HCT116 (cell line): ENCODE data around the gene NEURL1B. TPM values are rescaled to one million over a fixed set of nuclear protein-coding genes. Genes with fewer than 3 reads are reported as not detected.

Source experiments
- ATAC-seq: fragments of 200-7000 bp; cut with Tn5 transposase; 2 replicates; pipeline ENCODE4 v1.9.1; 2020; ENCODE audit warnings: mild to moderate bottlenecking, moderate library complexity
- BruUV-seq: library from RNA; stranded (reverse); fragments of 400-500 nt; replicated peaks from 2 replicates; lab custom pipeline; 2021; lab: Mats Ljungman, UMichigan
- CTCF ChIA-PET: fragments of 300-600 bp; sonication (Branson Sonifier 250); formaldehyde crosslinking; loops from one replicate; lab custom pipeline; 2021; ENCODE audit warnings: antibody characterized with exemption; lab: Charles Lee
- POLR2A ChIA-PET: fragments of 300-600, 350-600 bp; sonication (Branson Sonifier 250); formaldehyde crosslinking; loops from one replicate; lab custom pipeline; 2021; ENCODE audit warnings: antibody characterized with exemption; lab: Charles Lee
- RAD21 ChIA-PET, 2 experiments: fragments of 300-600 bp; sonication (Branson Sonifier 250); formaldehyde crosslinking; loops; one replicate each; lab custom pipeline; 2023; ENCODE audit warnings: low total read pairs in 2 of 2; ENCODE audit not compliant: uncharacterized antibody in 2 of 2, unreplicated experiment in 2 of 2, low non-redundant PET in 1 of 2; lab: Charles Lee
- DNase-seq: peaks from one replicate; pipeline ENCODE4 v3.0.0-alpha.2; 2010; ENCODE audit warnings: low read depth, low spot score
- H2AFZ ChIP-seq: fragments of 200-600 bp; shearing (Covaris generic), sonication (generic); 2 replicates; pipeline ENCODE4 v1.6.1; 2017; ENCODE audit warnings: low read depth, mixed run types, mixed read lengths, antibody characterized with exemption, low read length; ENCODE audit not compliant: poor library complexity, severe bottlenecking
- H3K27ac ChIP-seq: 2 replicates; pipeline ENCODE4 v1.5.1; 2012; ENCODE audit warnings: low read depth, low read length
- H3K27me3 ChIP-seq: fragments of 200-600 bp; sonication (generic); 2 replicates; pipeline ENCODE4 v1.6.1; 2016; ENCODE audit warnings: mixed run types, low read length, mixed read lengths; ENCODE audit not compliant: insufficient read depth
- H3K36me3 ChIP-seq, 2 experiments: fragments of 200-500 bp in 1 of 2; fragments of 200-600 bp in 1 of 2; sonication (Bioruptor generic) in 1 of 2; sonication (generic) in 1 of 2; 2 replicates each; pipeline versions ENCODE4 v1.5.1 to v1.6.1; 2014 to 2016; ENCODE audit warnings: low read length in 2 of 2, inconsistent platforms in 1 of 2, mixed read lengths in 1 of 2, mixed run types in 1 of 2; ENCODE audit not compliant: insufficient read depth in 2 of 2, control insufficient read depth in 1 of 2
- H3K4me1 ChIP-seq, 2 experiments: fragments of 200-600 bp in 1 of 2; sonication (generic) in 1 of 2; 2 replicates each; pipeline versions ENCODE4 v1.5.1 to v1.6.1; 2012 to 2017; ENCODE audit warnings: low read length in 2 of 2, inconsistent platforms in 1 of 2, mild to moderate bottlenecking in 1 of 2, mixed read lengths in 1 of 2, mixed run types in 1 of 2, moderate library complexity in 1 of 2; ENCODE audit not compliant: insufficient read depth in 2 of 2, control insufficient read depth in 1 of 2
- H3K4me2 ChIP-seq: fragments of 200-600 bp; sonication (generic); 2 replicates; pipeline ENCODE4 v1.6.1; 2017; ENCODE audit warnings: mixed run types, low read length, mixed read lengths
- H3K4me3 ChIP-seq, 2 experiments: fragments of 200-600 bp in 1 of 2; sonication (generic) in 1 of 2; replicated peaks in 1 of 2; 2 replicates each; pipeline ENCODE4 v1.5.1; 2011 to 2016; ENCODE audit warnings: low read length in 2 of 2, control low read depth in 1 of 2, low read depth in 1 of 2, mild to moderate bottlenecking in 1 of 2, mixed read lengths in 1 of 2, mixed run types in 1 of 2
- H3K79me2 ChIP-seq: fragments of 200-600 bp; sonication (generic); 2 replicates; pipeline ENCODE4 v1.6.1; 2017; ENCODE audit warnings: mild to moderate bottlenecking, mixed run types, low read length, moderate library complexity, mixed read lengths; ENCODE audit not compliant: insufficient read depth
- H3K9ac ChIP-seq: fragments of 200-600 bp; sonication (generic); 2 replicates; pipeline ENCODE4 v1.6.1; 2016; ENCODE audit warnings: low read length, mixed read lengths
- H3K9me2 ChIP-seq: fragments of 200-600 bp; sonication (generic), shearing (Covaris generic); 2 replicates; pipeline ENCODE4 v1.6.1; 2017; ENCODE audit warnings: mixed run types, mild to moderate bottlenecking, moderate library complexity; ENCODE audit not compliant: insufficient read depth
- H3K9me3 ChIP-seq, 2 experiments: fragments of 200-500 bp in 1 of 2; fragments of 200-600 bp in 1 of 2; sonication (Bioruptor generic) in 1 of 2; sonication (generic) in 1 of 2; 2 replicates each; pipeline ENCODE4 v1.6.1; 2014 to 2017; ENCODE audit warnings: low read length in 2 of 2, mixed read lengths in 2 of 2, inconsistent platforms in 1 of 2, low read depth in 1 of 2, mild to moderate bottlenecking in 1 of 2, mixed run types in 1 of 2, moderate library complexity in 1 of 2; ENCODE audit not compliant: control insufficient read depth in 1 of 2, insufficient read depth in 1 of 2
- H4K20me1 ChIP-seq: fragments of 200-600 bp; sonication (generic), shearing (Covaris generic); 2 replicates; pipeline ENCODE4 v1.6.1; 2017; ENCODE audit warnings: mixed run types, mild to moderate bottlenecking, moderate library complexity; ENCODE audit not compliant: insufficient read depth
- CBX3 ChIP-seq: IDR thresholded peaks from 2 replicates; pipeline ENCODE4 v1.6.1; 2012; ENCODE audit warnings: low read depth
- EGR1 ChIP-seq: IDR thresholded peaks from 2 replicates; pipeline ENCODE4 v1.6.1; 2012; ENCODE audit warnings: low read depth
- ELF1 ChIP-seq: IDR thresholded peaks from 2 replicates; pipeline ENCODE4 v1.6.1; 2012; ENCODE audit warnings: low read depth, borderline replicate concordance
- EZH2 ChIP-seq: fragments of 200-600 bp; sonication (generic); IDR thresholded peaks from 2 replicates; pipeline ENCODE4 v1.6.1; 2017; ENCODE audit warnings: antibody characterized with exemption, mixed run types
- EZH2phosphoT487 ChIP-seq: fragments of 200-600 bp; IDR thresholded peaks from 2 replicates; pipeline ENCODE4 v1.6.1; 2018; ENCODE audit warnings: antibody characterized with exemption, borderline replicate concordance
- FOSL1 ChIP-seq: IDR thresholded peaks from 2 replicates; pipeline ENCODE4 v1.6.1; 2012; ENCODE audit warnings: low read depth
- JUND ChIP-seq: IDR thresholded peaks from 2 replicates; pipeline ENCODE4 v1.6.1; 2012
- POLR2A ChIP-seq: IDR thresholded peaks from 2 replicates; pipeline ENCODE4 v1.7.0; 2011; ENCODE audit warnings: borderline replicate concordance; ENCODE audit not compliant: insufficient read depth, insufficient read length; ENCODE audit errors: extremely low read depth
- RAD21 ChIP-seq: IDR thresholded peaks from 2 replicates; pipeline ENCODE4 v1.6.1; 2012; ENCODE audit warnings: low read depth, mild to moderate bottlenecking
- SP1 ChIP-seq: IDR thresholded peaks from 2 replicates; pipeline ENCODE4 v1.6.1; 2012; ENCODE audit warnings: low read depth
- SRF ChIP-seq: IDR thresholded peaks from 2 replicates; pipeline ENCODE4 v1.6.1; 2012; ENCODE audit warnings: low read depth
- TCF7L2 ChIP-seq: IDR thresholded peaks from 2 replicates; pipeline ENCODE4 v1.7.0; 2011; ENCODE audit warnings: borderline replicate concordance, inconsistent platforms; ENCODE audit not compliant: insufficient read depth, insufficient read length; ENCODE audit errors: extremely low read depth
- YY1 ChIP-seq: IDR thresholded peaks from 2 replicates; pipeline ENCODE4 v1.6.1; 2011; ENCODE audit warnings: low read length, low read depth, moderate library complexity, mild to moderate bottlenecking; ENCODE audit not compliant: insufficient replicate concordance; ENCODE audit errors: extremely low read depth
- ZNF274 ChIP-seq: fragments of 200-500 bp; sonication (Bioruptor generic); IDR thresholded peaks from 2 replicates; pipeline ENCODE4 v1.6.1; 2014; ENCODE audit warnings: mild to moderate bottlenecking, low read depth, low read length, inconsistent platforms
- intact Hi-C: fragments of 100-400 bp; cut with micrococcal nuclease; formaldehyde crosslinking; loops from 2 replicates; pipeline ENCODE4 v1.10.0; 2022
- total RNA-seq: library from RNA; stranded (reverse); gene quantifications from one replicate; pipeline ENCODE4 v1.2.1, GENCODE V29; 2021; ENCODE audit not compliant: unreplicated experiment
- TF ChIP-seq, protein P1 (sequence below): IDR thresholded peaks from 2 replicates; pipeline ENCODE4 v1.6.1; 2011; ENCODE audit warnings: mild to moderate bottlenecking, low read length, moderate library complexity; ENCODE audit not compliant: insufficient replicate concordance; ENCODE audit errors: extremely low read depth
- TF ChIP-seq, protein P2 (sequence below), 3 experiments: fragments of 200-600 bp in 1 of 3; sonication (generic) in 1 of 3; IDR thresholded peaks in 2 of 3; conservative IDR thresholded peaks in 1 of 3; 2 replicates each; pipeline ENCODE4 v1.5.1; 2012 to 2017; ENCODE audit warnings: low read depth in 2 of 3, low read length in 2 of 3, antibody characterized with exemption in 1 of 3, borderline replicate concordance in 1 of 3, control low read depth in 1 of 3, mild to moderate bottlenecking in 1 of 3, mixed read lengths in 1 of 3, mixed run types in 1 of 3, moderate library complexity in 1 of 3; ENCODE audit not compliant: insufficient read depth in 1 of 3
- TF ChIP-seq, protein P3 (sequence below): IDR thresholded peaks from 2 replicates; pipeline ENCODE4 v1.6.1; 2012
- TF ChIP-seq, protein P4 (sequence below): IDR thresholded peaks from 2 replicates; pipeline ENCODE4 v1.6.1; 2012
- TF ChIP-seq, protein P5 (sequence below): IDR thresholded peaks from 2 replicates; pipeline ENCODE4 v1.6.1; 2012; ENCODE audit warnings: low read depth

Gene NEURL1B
- total RNA-seq, 1 experiment from 2014 or later = 5.8 TPM

DNA sequence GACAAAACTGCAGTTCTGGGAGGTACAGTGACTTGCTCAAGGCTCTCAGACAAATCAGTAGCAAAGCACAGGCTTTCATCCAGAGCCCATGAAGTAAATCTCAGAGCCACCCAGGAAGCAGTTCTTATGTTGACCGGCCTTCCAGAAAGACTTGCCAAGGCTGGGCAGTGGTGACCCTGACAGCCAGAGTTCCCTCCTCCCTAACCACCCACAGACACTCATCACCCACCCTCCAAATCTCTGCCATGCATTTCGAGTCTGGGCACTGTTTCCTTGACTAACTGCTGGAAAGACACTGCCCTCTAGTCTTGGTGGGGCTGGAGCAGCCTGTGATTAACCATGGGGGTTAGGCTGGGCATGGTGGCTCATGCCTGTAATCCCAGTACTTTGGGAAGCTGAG, 21.5 kb downstream of the NEURL1B start:
- POLR2A ChIA-PET = no interaction called here
- no peak for TF ChIP-seq ELF1
- TF ChIP-seq TCF7L2 = no peak
- TF ChIP-seq, protein P1, sequence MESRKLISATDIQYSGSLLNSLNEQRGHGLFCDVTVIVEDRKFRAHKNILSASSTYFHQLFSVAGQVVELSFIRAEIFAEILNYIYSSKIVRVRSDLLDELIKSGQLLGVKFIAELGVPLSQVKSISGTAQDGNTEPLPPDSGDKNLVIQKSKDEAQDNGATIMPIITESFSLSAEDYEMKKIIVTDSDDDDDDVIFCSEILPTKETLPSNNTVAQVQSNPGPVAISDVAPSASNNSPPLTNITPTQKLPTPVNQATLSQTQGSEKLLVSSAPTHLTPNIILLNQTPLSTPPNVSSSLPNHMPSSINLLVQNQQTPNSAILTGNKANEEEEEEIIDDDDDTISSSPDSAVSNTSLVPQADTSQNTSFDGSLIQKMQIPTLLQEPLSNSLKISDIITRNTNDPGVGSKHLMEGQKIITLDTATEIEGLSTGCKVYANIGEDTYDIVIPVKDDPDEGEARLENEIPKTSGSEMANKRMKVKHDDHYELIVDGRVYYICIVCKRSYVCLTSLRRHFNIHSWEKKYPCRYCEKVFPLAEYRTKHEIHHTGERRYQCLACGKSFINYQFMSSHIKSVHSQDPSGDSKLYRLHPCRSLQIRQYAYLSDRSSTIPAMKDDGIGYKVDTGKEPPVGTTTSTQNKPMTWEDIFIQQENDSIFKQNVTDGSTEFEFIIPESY = no peak
- no peak for TF ChIP-seq YY1
- no peak for TF ChIP-seq RAD21
- TF ChIP-seq, protein P2, sequence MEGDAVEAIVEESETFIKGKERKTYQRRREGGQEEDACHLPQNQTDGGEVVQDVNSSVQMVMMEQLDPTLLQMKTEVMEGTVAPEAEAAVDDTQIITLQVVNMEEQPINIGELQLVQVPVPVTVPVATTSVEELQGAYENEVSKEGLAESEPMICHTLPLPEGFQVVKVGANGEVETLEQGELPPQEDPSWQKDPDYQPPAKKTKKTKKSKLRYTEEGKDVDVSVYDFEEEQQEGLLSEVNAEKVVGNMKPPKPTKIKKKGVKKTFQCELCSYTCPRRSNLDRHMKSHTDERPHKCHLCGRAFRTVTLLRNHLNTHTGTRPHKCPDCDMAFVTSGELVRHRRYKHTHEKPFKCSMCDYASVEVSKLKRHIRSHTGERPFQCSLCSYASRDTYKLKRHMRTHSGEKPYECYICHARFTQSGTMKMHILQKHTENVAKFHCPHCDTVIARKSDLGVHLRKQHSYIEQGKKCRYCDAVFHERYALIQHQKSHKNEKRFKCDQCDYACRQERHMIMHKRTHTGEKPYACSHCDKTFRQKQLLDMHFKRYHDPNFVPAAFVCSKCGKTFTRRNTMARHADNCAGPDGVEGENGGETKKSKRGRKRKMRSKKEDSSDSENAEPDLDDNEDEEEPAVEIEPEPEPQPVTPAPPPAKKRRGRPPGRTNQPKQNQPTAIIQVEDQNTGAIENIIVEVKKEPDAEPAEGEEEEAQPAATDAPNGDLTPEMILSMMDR (IDR thresholded peaks at IDR 0.05 in 2 of 3, conservative IDR thresholded peaks at IDR 0.05 in 1 of 3; ENCODE audit: borderline replicate concordance in 1 of 3, insufficient read depth in 1 of 3, low read depth in 2 of 3, low read length in 2 of 3) = no peak
- no peak for TF ChIP-seq SRF
- TF ChIP-seq POLR2A = no peak
- TF ChIP-seq JUND = no peak
- TF ChIP-seq, protein P3, sequence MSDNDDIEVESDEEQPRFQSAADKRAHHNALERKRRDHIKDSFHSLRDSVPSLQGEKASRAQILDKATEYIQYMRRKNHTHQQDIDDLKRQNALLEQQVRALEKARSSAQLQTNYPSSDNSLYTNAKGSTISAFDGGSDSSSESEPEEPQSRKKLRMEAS = no peak
- TF ChIP-seq, protein P4, sequence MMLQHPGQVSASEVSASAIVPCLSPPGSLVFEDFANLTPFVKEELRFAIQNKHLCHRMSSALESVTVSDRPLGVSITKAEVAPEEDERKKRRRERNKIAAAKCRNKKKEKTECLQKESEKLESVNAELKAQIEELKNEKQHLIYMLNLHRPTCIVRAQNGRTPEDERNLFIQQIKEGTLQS = no peak
- no peak for TF ChIP-seq EZH2phosphoT487
- TF ChIP-seq ZNF274 = no peak
- TF ChIP-seq CBX3 = no peak
- no peak for TF ChIP-seq FOSL1
- TF ChIP-seq, protein P5, sequence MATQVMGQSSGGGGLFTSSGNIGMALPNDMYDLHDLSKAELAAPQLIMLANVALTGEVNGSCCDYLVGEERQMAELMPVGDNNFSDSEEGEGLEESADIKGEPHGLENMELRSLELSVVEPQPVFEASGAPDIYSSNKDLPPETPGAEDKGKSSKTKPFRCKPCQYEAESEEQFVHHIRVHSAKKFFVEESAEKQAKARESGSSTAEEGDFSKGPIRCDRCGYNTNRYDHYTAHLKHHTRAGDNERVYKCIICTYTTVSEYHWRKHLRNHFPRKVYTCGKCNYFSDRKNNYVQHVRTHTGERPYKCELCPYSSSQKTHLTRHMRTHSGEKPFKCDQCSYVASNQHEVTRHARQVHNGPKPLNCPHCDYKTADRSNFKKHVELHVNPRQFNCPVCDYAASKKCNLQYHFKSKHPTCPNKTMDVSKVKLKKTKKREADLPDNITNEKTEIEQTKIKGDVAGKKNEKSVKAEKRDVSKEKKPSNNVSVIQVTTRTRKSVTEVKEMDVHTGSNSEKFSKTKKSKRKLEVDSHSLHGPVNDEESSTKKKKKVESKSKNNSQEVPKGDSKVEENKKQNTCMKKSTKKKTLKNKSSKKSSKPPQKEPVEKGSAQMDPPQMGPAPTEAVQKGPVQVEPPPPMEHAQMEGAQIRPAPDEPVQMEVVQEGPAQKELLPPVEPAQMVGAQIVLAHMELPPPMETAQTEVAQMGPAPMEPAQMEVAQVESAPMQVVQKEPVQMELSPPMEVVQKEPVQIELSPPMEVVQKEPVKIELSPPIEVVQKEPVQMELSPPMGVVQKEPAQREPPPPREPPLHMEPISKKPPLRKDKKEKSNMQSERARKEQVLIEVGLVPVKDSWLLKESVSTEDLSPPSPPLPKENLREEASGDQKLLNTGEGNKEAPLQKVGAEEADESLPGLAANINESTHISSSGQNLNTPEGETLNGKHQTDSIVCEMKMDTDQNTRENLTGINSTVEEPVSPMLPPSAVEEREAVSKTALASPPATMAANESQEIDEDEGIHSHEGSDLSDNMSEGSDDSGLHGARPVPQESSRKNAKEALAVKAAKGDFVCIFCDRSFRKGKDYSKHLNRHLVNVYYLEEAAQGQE = no peak
- TF ChIP-seq SP1 = no peak
- TF ChIP-seq EZH2 = no peak
- no peak for TF ChIP-seq EGR1
- intact Hi-C loops = no loop called here
- Histone ChIP-seq H3K79me2 (no peaks in the 10 kb centered on the region), H3K27ac (no peak overlapping the region), H3K36me3 (no peaks in the 10 kb centered on the region), H3K9me3 (no peaks in the 10 kb centered on the region), H3K4me1 (peaks cover 0 to 9% of the 10 kb centered on the region in 2 experiments; a peak in 1 of 4 replicates), H2AFZ (no peak overlapping the region), H3K4me3 (no peak overlapping the region), H3K27me3 (no peaks in the 10 kb centered on the region), H3K9ac (no peak overlapping the region), H3K4me2 (no peak overlapping the region), H3K9me2 (no peaks in the 10 kb centered on the region), H4K20me1 (no peaks in the 10 kb centered on the region)
- no TSS peak for BruUV-seq
- DNase-seq (no peak), ATAC-seq (no peak)
- CTCF ChIA-PET = no interaction called here
- RAD21 ChIA-PET = no interaction called here
